Endothelial cell of umbilical vein (primary cell): ENCODE measurements around the gene ANAPC7.
A peak's percentile ranks its signal among the peaks of the same experiment; 100 is the strongest.

Experiments used
- CTCF ChIP-seq, 2 donors: IDR thresholded peaks; 1 replicate in 1 of 2; 2 replicates in 1 of 2; pipeline ENCODE4 v1.5.1; 2011; ENCODE audit warnings: low read length in 2 of 2, mild to moderate bottlenecking in 2 of 2, moderate library complexity in 2 of 2, control low read depth in 1 of 2, inconsistent platforms in 1 of 2, low read depth in 1 of 2; ENCODE audit not compliant: insufficient read depth in 1 of 2; ENCODE audit errors: extremely low read depth in 1 of 2
- EZH2 ChIP-seq: IDR thresholded peaks from 2 replicates; pipeline ENCODE4 v1.6.1; 2012; ENCODE audit warnings: borderline replicate concordance, low read depth, mild to moderate bottlenecking, moderate library complexity, low read length, inconsistent platforms; ENCODE audit not compliant: severe bottlenecking
- FOS ChIP-seq: IDR thresholded peaks from 2 replicates; pipeline ENCODE4 v1.6.1; 2011; ENCODE audit warnings: mild to moderate bottlenecking, low read length, moderate library complexity, borderline replicate concordance; ENCODE audit not compliant: insufficient read depth
- GATA2 ChIP-seq: IDR thresholded peaks from 2 replicates; pipeline ENCODE4 v1.7.0; 2011; ENCODE audit warnings: low read depth, mild to moderate bottlenecking, moderate library complexity, mixed read lengths, low read length; ENCODE audit not compliant: insufficient read length, insufficient read depth
- JUN ChIP-seq: IDR thresholded peaks from 2 replicates; pipeline ENCODE4 v1.6.1; 2011; ENCODE audit warnings: borderline replicate concordance, low read depth; ENCODE audit not compliant: insufficient read length, insufficient read depth
- MYC ChIP-seq: IDR thresholded peaks from one replicate; pipeline ENCODE4 v1.6.1; 2011; ENCODE audit warnings: mild to moderate bottlenecking, low read depth, low read length
- POLR2A ChIP-seq: IDR thresholded peaks from 2 replicates; pipeline ENCODE4 v1.6.1; 2012; ENCODE audit warnings: low read depth, mild to moderate bottlenecking, control low read depth, low read length
- POLR2AphosphoS5 ChIP-seq: IDR thresholded peaks from 2 replicates; pipeline ENCODE4 v1.6.1; 2012; ENCODE audit warnings: low read depth, mild to moderate bottlenecking, control low read depth, low read length, moderate library complexity; ENCODE audit not compliant: insufficient read depth
- TF ChIP-seq, protein P1 (sequence below): IDR thresholded peaks from 2 replicates; pipeline ENCODE4 v1.6.1; 2011; ENCODE audit not compliant: insufficient read depth, insufficient read length

- no peak for TF ChIP-seq CTCF (IDR thresholded peaks at IDR 0.05; ENCODE audit: extremely low read depth in 1 of 2, insufficient read depth in 1 of 2, low read depth in 1 of 2, low read length in 2 of 2)
- TF ChIP-seq, protein P1, sequence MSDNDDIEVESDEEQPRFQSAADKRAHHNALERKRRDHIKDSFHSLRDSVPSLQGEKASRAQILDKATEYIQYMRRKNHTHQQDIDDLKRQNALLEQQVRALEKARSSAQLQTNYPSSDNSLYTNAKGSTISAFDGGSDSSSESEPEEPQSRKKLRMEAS: no peak
- no peak for TF ChIP-seq POLR2A
- no peak for TF ChIP-seq POLR2AphosphoS5
- peak; percentile 7 for TF ChIP-seq JUN
- TF ChIP-seq EZH2: no peak
- peak; percentile 18 for TF ChIP-seq GATA2
- TF ChIP-seq MYC: no peak
- peak; percentile 54 for TF ChIP-seq FOS
Observed at GRCh38 chr12:110436231-110436630, 32.7 kb upstream of the ANAPC7 start.
